HG02943 (cell line): Measurements from ENCODE around the gene ANKRD1.

Experiments used
- ATAC-seq: cut with Tn5 transposase; IDR thresholded peaks from one replicate; pipeline ENCODE4 v1.9.1; 2021; ENCODE audit warnings: mild to moderate bottlenecking, low read depth, moderate library complexity; ENCODE audit not compliant: unreplicated experiment

ANKRD1 gene

GRCh38 chr10:90936276-90936659 lies 15.4 kb upstream of the ANKRD1 start:
- ATAC-seq = no peak

- ATAC-seq = no peak
Observed at GRCh38 chr10:90935581-90936275, 14.8 kb upstream of the ANKRD1 start.

- ATAC-seq = no peak
Observed at GRCh38 chr10:90930971-90931871, 10.3 kb upstream of the ANKRD1 start.

GRCh38 chr10:90930070-90930837 lies 9.4 kb upstream of the ANKRD1 start:
- ATAC-seq = no peak

GRCh38 chr10:90929179-90929578 lies 8.3 kb upstream of the ANKRD1 start:
- no peak for ATAC-seq

- no peak for ATAC-seq
Observed at GRCh38 chr10:90927293-90927692, 6.4 kb upstream of the ANKRD1 start.

- ATAC-seq = no peak
Observed at GRCh38 chr10:90925079-90926029, 4.5 kb upstream of the ANKRD1 start.

GRCh38 chr10:90924552-90924951 lies 3.7 kb upstream of the ANKRD1 start:
- ATAC-seq = no peak

- ATAC-seq = no peak
Observed at GRCh38 chr10:90923111-90923731, 2.3 kb upstream of the ANKRD1 start.

GRCh38 chr10:90921906-90922305 lies 1.0 kb upstream of the ANKRD1 start:
- no peak for ATAC-seq

GRCh38 chr10:90919683-90920574 lies 958 bp downstream of the ANKRD1 start:
- ATAC-seq = no peak

- ATAC-seq = no peak
Observed at GRCh38 chr10:90917968-90918318, 2.9 kb downstream of the ANKRD1 start.

GRCh38 chr10:90917238-90917967 lies 3.5 kb downstream of the ANKRD1 start:
- ATAC-seq = no peak

GRCh38 chr10:90916392-90917237 lies 4.3 kb downstream of the ANKRD1 start:
- ATAC-seq = no peak

- no peak for ATAC-seq
Observed at GRCh38 chr10:90915766-90916075, 5.2 kb downstream of the ANKRD1 start.

- no peak for ATAC-seq
Observed at GRCh38 chr10:90914992-90915765, 5.7 kb downstream of the ANKRD1 start.
